Glutamatergic neuron (in vitro differentiated cells): ENCODE measurements around the gene DGAT2L6. TPM values are rescaled to one million over a fixed set of nuclear protein-coding genes. Genes with fewer than 3 reads are reported as not detected.

ENCODE experiments used
- DNase-seq: peaks from one replicate; pipeline ENCODE4 v3.0.0; 2022
- H3K27ac Mint-ChIP-seq: one replicate; pipeline ENCODE4 v1.8.0; 2020; ENCODE audit warnings: mild to moderate bottlenecking, mixed read lengths, inconsistent platforms; ENCODE audit not compliant: unreplicated experiment
- H3K27me3 Mint-ChIP-seq: one replicate; pipeline ENCODE4 v1.8.0; 2020; ENCODE audit warnings: mild to moderate bottlenecking, moderate library complexity, mixed read lengths, inconsistent platforms; ENCODE audit not compliant: unreplicated experiment
- H3K36me3 Mint-ChIP-seq: one replicate; pipeline ENCODE4 v1.8.0; 2020; ENCODE audit warnings: mild to moderate bottlenecking, mixed read lengths, inconsistent platforms; ENCODE audit not compliant: unreplicated experiment
- H3K4me1 Mint-ChIP-seq: one replicate; pipeline ENCODE4 v1.8.0; 2020; ENCODE audit warnings: mild to moderate bottlenecking, low read depth, mixed read lengths, inconsistent platforms; ENCODE audit not compliant: unreplicated experiment
- H3K4me3 Mint-ChIP-seq: one replicate; pipeline ENCODE4 v1.8.0; 2020; ENCODE audit warnings: mild to moderate bottlenecking, mixed read lengths, inconsistent platforms; ENCODE audit not compliant: unreplicated experiment
- H3K9me3 Mint-ChIP-seq: one replicate; pipeline ENCODE4 v1.8.0; 2020; ENCODE audit warnings: mild to moderate bottlenecking, moderate library complexity, mixed read lengths, inconsistent platforms; ENCODE audit not compliant: unreplicated experiment
- CTCF ChIP-seq: fragments of 200-600 bp; sonication (generic); IDR thresholded peaks from one replicate; pipeline ENCODE4 v1.5.0; 2021; ENCODE audit not compliant: partially characterized antibody, unreplicated experiment
- long read RNA-seq: library from polyadenylated mRNA; unstranded; transcript quantifications from one replicate; pipeline ENCODE4 v2.0.0, GENCODE V29; 2020; ENCODE audit not compliant: unreplicated experiment
- total RNA-seq: library from RNA; stranded (reverse); fragmentation: NEBNext Ultra II Directional; extraction: Animal tissue kit (Norgen Biotek cat#: 25700); gene quantifications from one replicate; pipeline ENCODE4 v1.2.1, GENCODE V29; 2021; ENCODE audit not compliant: unreplicated experiment

Gene DGAT2L6
- not detected for total RNA-seq
- long read RNA-seq = 0 reads

- Mint-ChIP-seq H3K27ac (no peak within 1 kb of the TSS), H3K36me3 (no peaks in the 10 kb centered on the region), H3K9me3 (peaks cover 1% of the 10 kb centered on the region), H3K4me1 (peaks cover 4% of the 10 kb centered on the region), H3K27me3 (peaks cover 1% of the 10 kb centered on the region), H3K4me3 (no peak within 1 kb of the TSS)
- DNase-seq = no peak
- no peak for TF ChIP-seq CTCF
Observed at GRCh38 chrX:70176938-70177533, at the start of gene DGAT2L6. Gene DGAT2L6, plus strand, starts transcription at chrX:70177483. Its CDS starts 100 bp downstream, at chrX:70177583.

- no peak overlapping the region for H3K4me3 Mint-ChIP-seq
- no peaks in the 10 kb centered on the region for H3K27me3 Mint-ChIP-seq
- peaks cover 2% of the 10 kb centered on the region for H3K4me1 Mint-ChIP-seq
- no peak for TF ChIP-seq CTCF
- DNase-seq = peak; percentile 17
- no peaks in the 10 kb centered on the region for H3K36me3 Mint-ChIP-seq
- peaks cover 2% of the 10 kb centered on the region for H3K9me3 Mint-ChIP-seq
- H3K27ac Mint-ChIP-seq = no peak overlapping the region
Observed at GRCh38 chrX:70128071-70128470, 49.2 kb upstream of the DGAT2L6 start.

GRCh38 chrX:70129816-70130215 lies 47.5 kb upstream of the DGAT2L6 start:
- Mint-ChIP-seq H3K27me3 (no peaks in the 10 kb centered on the region), H3K36me3 (no peaks in the 10 kb centered on the region), H3K9me3 (peaks cover 2% of the 10 kb centered on the region), H3K4me1 (peaks cover 2% of the 10 kb centered on the region), H3K27ac (no peak overlapping the region), H3K4me3 (no peak overlapping the region)
- TF ChIP-seq CTCF = no peak
- no peak for DNase-seq

GRCh38 chrX:70132224-70132623 lies 45.1 kb upstream of the DGAT2L6 start:
- no peak for TF ChIP-seq CTCF
- no peak overlapping the region for H3K27ac Mint-ChIP-seq
- H3K4me1 Mint-ChIP-seq = peaks cover 4% of the 10 kb centered on the region
- peaks cover 2% of the 10 kb centered on the region for H3K9me3 Mint-ChIP-seq
- H3K27me3 Mint-ChIP-seq = no peaks in the 10 kb centered on the region
- no peaks in the 10 kb centered on the region for H3K36me3 Mint-ChIP-seq
- no peak for DNase-seq
- H3K4me3 Mint-ChIP-seq = peak overlapping the region; percentile 30

GRCh38 chrX:70132877-70133302 lies 44.4 kb upstream of the DGAT2L6 start:
- Mint-ChIP-seq H3K27ac (peak overlapping the region; percentile 99), H3K36me3 (no peaks in the 10 kb centered on the region), H3K4me3 (peak overlapping the region; percentile 99), H3K4me1 (peaks cover 4% of the 10 kb centered on the region), H3K27me3 (no peaks in the 10 kb centered on the region), H3K9me3 (peaks cover 2% of the 10 kb centered on the region)
- DNase-seq = no peak
- TF ChIP-seq CTCF = no peak
